ENCODE results near the gene RPL18. TPM values are rescaled to one million over a fixed set of nuclear protein-coding genes. Genes with fewer than 3 reads are reported as not detected.

RPL18 gene
- total and polyA plus RNA-seq, 9 of the 15 experiments (the other 6 are each of a cell fraction or from before 2014, with no cell fraction given), result 312 to 2,635 (median 1,653) TPM

- TF ChIP-seq ARID4B (CRISPR knock-in tag; IDR thresholded peaks at IDR 0.05), result 0 out of 2 replicates have a peak, but pooled peaks have one; percentile 52
- TF ChIP-seq CCNT2 (IDR thresholded peaks at IDR 0.05; ENCODE audit: borderline replicate concordance, extremely low read depth, insufficient read length, low read depth, low read length), result peak; percentile 68
- peak; percentile 23 for TF ChIP-seq PCBP1 (IDR thresholded peaks at IDR 0.05; ENCODE audit: low read depth, low read length, poor library complexity, severe bottlenecking)
- TF ChIP-seq SP2 (IDR thresholded peaks at IDR 0.05; ENCODE audit: extremely low read depth, low read depth, low read length, poor library complexity, severe bottlenecking), result peak; percentile 41
- peak; percentile 55 for TF ChIP-seq ASH1L (IDR thresholded peaks at IDR 0.05; ENCODE audit: borderline replicate concordance, low read depth, partially characterized antibody)
- no peak for TF ChIP-seq ZNF764 (CRISPR knock-in tag; IDR thresholded peaks at IDR 0.05; ENCODE audit: low read depth)
- peak; percentile 44 for TF ChIP-seq HNRNPLL (IDR thresholded peaks at IDR 0.05; ENCODE audit: low read depth, low read length, poor library complexity, severe bottlenecking)
- TF ChIP-seq ZNF395 (CRISPR knock-in tag; IDR thresholded peaks at IDR 0.05), result no peak
- peak; percentile 96 for TF ChIP-seq CREM (IDR thresholded peaks at IDR 0.05; ENCODE audit: low read depth)
- peak; percentile 78 for TF ChIP-seq RBFOX2 (IDR thresholded peaks at IDR 0.05; ENCODE audit: low read depth, low read length)
- TF ChIP-seq NR2C2 (CRISPR knock-in tag; IDR thresholded peaks at IDR 0.05), result 0 out of 2 replicates have a peak, but pooled peaks have one; percentile 53
- TF ChIP-seq NR2C2 (tag; IDR thresholded peaks at IDR 0.05), result no peak; the same call in 1 of the 2 replicates
- TF ChIP-seq ZNF639 (CRISPR knock-in tag; conservative IDR thresholded peaks at IDR 0.05 in 1 of 2, IDR thresholded peaks at IDR 0.05 in 1 of 2), result 0 out of 4 replicates have a peak, but pooled peaks of 1 of the 2 experiments have one; percentile 49
- peak; percentile 57; the same call in 1 of the 2 replicates for TF ChIP-seq TCF7 (IDR thresholded peaks at IDR 0.05; ENCODE audit: borderline replicate concordance)
- 0 out of 2 replicates have a peak, but pooled peaks have one; percentile 25 for TF ChIP-seq E2F1 (CRISPR knock-in tag; IDR thresholded peaks at IDR 0.05)
- TF ChIP-seq ZBTB7A (IDR thresholded peaks at IDR 0.05; ENCODE audit: borderline replicate concordance, control insufficient read depth, low read depth, low read length), result peak; percentile 23; the same call in 1 of the 2 replicates
Observed at GRCh38 chr19:48624067-48624594, 5.2 kb upstream of the RPL18 start (continued).

Data from K562 (cell line).